ENCODE data around the gene PKP1.

DNA sequence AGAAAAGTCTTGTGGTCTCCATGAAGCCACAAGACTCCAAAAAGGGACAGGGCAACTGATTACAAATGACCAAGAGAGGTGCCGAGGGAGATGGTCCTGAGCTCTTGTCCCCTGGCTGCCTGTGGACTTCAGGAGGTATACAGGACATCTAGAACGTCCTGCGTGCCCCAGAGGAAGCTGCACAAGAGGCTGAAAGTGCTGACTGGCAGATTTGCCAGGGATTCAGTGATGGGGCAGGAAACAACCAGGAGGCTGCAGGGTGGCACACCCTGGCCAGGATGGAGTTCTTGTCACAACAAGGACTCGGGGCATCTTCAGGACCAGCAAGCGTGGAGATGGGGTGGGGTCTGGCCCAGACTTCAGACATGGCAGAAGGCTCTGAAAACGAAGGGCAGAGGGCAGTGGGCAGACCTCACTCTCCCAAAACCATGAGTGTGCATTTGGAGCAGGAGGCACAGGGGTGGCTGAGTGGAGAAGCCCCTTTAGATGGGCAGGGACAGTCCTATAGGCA lies 13.4 kb upstream of the PKP1 start:
- TF ChIP-seq, protein P1, sequence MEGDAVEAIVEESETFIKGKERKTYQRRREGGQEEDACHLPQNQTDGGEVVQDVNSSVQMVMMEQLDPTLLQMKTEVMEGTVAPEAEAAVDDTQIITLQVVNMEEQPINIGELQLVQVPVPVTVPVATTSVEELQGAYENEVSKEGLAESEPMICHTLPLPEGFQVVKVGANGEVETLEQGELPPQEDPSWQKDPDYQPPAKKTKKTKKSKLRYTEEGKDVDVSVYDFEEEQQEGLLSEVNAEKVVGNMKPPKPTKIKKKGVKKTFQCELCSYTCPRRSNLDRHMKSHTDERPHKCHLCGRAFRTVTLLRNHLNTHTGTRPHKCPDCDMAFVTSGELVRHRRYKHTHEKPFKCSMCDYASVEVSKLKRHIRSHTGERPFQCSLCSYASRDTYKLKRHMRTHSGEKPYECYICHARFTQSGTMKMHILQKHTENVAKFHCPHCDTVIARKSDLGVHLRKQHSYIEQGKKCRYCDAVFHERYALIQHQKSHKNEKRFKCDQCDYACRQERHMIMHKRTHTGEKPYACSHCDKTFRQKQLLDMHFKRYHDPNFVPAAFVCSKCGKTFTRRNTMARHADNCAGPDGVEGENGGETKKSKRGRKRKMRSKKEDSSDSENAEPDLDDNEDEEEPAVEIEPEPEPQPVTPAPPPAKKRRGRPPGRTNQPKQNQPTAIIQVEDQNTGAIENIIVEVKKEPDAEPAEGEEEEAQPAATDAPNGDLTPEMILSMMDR (conservative IDR thresholded peaks at IDR 0.05 in 1 of 2, IDR thresholded peaks at IDR 0.05 in 1 of 2; ENCODE audit: extremely low read depth in 1 of 2, insufficient read depth in 1 of 2, low read depth in 1 of 2, low read length in 2 of 2): no peak
- no peak for TF ChIP-seq EZH2 (IDR thresholded peaks at IDR 0.05; ENCODE audit: borderline replicate concordance, low read length)
